PFSK-1 (cell line): ENCODE measurements around the gene TAS1R2.

Experiments
- FOXP2 ChIP-seq: optimal IDR thresholded peaks from 2 replicates; pipeline ENCODE3; 2011; ENCODE audit warnings: borderline replicate concordance, control low read depth, inconsistent platforms; ENCODE audit not compliant: insufficient read depth; ENCODE audit errors: extremely low read length, extremely low read depth
- POLR2AphosphoS5 ChIP-seq: IDR thresholded peaks from 2 replicates; pipeline ENCODE4 v1.6.1; 2012; ENCODE audit warnings: low read depth, mild to moderate bottlenecking, control low read depth, low read length, moderate library complexity
- SIN3A ChIP-seq: IDR thresholded peaks from 2 replicates; pipeline ENCODE4 v1.6.1; 2012; ENCODE audit warnings: mild to moderate bottlenecking, low read length, moderate library complexity, borderline replicate concordance; ENCODE audit not compliant: insufficient read depth
- TAF1 ChIP-seq: IDR thresholded peaks from 2 replicates; pipeline ENCODE4 v1.6.1; 2012; ENCODE audit warnings: low read length, control low read depth, borderline replicate concordance; ENCODE audit not compliant: insufficient read depth
- TF ChIP-seq, protein P1 (sequence below), 2 experiments: IDR thresholded peaks; 2 replicates each; pipeline versions ENCODE4 v1.6.1 to v1.8.0; 2011 to 2012; ENCODE audit warnings: low read depth in 2 of 2, low read length in 2 of 2, control low read depth in 1 of 2, inconsistent platforms in 1 of 2, mild to moderate bottlenecking in 1 of 2, moderate library complexity in 1 of 2; ENCODE audit not compliant: insufficient read depth in 1 of 2

The TAS1R2 gene

GRCh38 chr1:18823438-18823837 is 36.0 kb downstream of the TAS1R2 start:
- TF ChIP-seq POLR2AphosphoS5: no peak
- TF ChIP-seq FOXP2: no peak
- TF ChIP-seq, protein P1, sequence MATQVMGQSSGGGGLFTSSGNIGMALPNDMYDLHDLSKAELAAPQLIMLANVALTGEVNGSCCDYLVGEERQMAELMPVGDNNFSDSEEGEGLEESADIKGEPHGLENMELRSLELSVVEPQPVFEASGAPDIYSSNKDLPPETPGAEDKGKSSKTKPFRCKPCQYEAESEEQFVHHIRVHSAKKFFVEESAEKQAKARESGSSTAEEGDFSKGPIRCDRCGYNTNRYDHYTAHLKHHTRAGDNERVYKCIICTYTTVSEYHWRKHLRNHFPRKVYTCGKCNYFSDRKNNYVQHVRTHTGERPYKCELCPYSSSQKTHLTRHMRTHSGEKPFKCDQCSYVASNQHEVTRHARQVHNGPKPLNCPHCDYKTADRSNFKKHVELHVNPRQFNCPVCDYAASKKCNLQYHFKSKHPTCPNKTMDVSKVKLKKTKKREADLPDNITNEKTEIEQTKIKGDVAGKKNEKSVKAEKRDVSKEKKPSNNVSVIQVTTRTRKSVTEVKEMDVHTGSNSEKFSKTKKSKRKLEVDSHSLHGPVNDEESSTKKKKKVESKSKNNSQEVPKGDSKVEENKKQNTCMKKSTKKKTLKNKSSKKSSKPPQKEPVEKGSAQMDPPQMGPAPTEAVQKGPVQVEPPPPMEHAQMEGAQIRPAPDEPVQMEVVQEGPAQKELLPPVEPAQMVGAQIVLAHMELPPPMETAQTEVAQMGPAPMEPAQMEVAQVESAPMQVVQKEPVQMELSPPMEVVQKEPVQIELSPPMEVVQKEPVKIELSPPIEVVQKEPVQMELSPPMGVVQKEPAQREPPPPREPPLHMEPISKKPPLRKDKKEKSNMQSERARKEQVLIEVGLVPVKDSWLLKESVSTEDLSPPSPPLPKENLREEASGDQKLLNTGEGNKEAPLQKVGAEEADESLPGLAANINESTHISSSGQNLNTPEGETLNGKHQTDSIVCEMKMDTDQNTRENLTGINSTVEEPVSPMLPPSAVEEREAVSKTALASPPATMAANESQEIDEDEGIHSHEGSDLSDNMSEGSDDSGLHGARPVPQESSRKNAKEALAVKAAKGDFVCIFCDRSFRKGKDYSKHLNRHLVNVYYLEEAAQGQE (IDR thresholded peaks at IDR 0.05; ENCODE audit: insufficient read depth in 1 of 2, low read depth in 2 of 2, low read length in 2 of 2): no peak
- TF ChIP-seq TAF1: no peak
- TF ChIP-seq SIN3A: no peak

DNA sequence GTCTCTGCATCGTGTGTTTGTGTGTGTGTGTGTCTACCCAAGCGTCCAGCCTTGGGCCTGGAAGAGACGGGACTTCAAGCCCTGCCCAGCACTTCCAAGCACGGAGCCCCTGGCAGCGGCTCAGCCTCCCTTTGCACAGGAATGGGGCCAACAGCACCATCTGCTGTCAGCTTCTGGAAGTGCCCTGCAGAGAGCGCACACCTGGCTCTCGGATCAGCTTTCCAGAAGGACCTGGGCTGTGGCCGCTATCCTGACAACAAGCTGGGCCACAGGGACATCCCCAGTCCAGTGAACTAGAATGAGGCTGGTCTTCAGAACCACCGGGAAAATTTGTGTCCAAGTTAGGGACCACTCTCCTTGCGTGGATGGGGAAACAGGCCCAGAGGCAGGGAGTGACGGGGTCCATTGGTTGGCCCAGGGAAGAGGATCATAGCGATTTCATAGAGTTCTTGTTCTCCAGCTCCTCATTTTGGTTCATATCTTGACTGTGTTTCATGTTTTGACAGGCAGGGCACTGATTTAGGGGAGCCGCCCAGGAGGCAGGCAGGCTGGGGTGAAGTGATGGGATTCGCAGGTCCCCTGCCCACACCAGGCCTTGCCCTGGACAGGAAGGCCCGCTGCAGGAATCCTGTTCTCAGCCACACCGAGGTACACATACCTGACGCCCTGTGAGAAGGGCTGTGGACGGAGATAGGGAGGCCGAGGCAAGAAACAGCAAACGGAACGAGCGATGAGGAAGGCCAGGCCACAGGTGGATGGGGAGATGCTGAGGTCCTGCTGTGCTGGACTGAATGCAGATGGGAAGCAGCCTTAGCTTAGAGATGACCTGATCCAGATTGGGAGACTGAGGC is 38.4 kb downstream of the TAS1R2 start:
- TF ChIP-seq TAF1: no peak
- TF ChIP-seq POLR2AphosphoS5: no peak
- TF ChIP-seq FOXP2: no peak
- TF ChIP-seq, protein P1 (IDR thresholded peaks at IDR 0.05; ENCODE audit: insufficient read depth in 1 of 2, low read depth in 2 of 2, low read length in 2 of 2): no peak
- no peak for TF ChIP-seq SIN3A

- TF ChIP-seq, protein P1 (IDR thresholded peaks at IDR 0.05; ENCODE audit: insufficient read depth in 1 of 2, low read depth in 2 of 2, low read length in 2 of 2): no peak
- TF ChIP-seq SIN3A: no peak
- no peak for TF ChIP-seq FOXP2
- TF ChIP-seq TAF1: no peak
- no peak for TF ChIP-seq POLR2AphosphoS5
Observed at GRCh38 chr1:18819986-18820790, 39.3 kb downstream of the TAS1R2 start.

DNA sequence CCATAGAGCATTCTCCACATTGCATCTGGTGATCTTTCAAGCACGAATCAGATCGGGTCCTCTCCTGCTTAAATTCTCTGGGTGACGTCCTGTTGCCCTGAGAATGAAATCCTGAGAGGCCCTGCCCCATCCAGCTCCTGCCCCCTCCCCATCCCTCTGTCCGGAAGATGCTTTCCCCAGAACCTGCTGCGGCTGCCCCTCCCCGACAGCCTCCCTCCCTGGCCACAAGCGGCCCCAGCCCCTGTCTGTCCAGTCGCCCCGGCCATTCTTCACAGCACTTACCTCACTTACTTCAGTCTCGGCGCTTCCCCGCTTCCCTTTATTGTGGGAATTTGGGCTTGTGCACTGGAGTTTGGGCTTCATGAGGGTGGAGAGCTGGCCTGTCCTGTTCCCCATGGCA is 40.3 kb downstream of the TAS1R2 start:
- TF ChIP-seq FOXP2 (no peak), POLR2AphosphoS5 (no peak), SIN3A (no peak), TAF1 (no peak)

GRCh38 chr1:18817795-18818435 is 41.5 kb downstream of the TAS1R2 start:
- TF ChIP-seq, protein P1 (IDR thresholded peaks at IDR 0.05; ENCODE audit: insufficient read depth in 1 of 2, low read depth in 2 of 2, low read length in 2 of 2): no peak
- TF ChIP-seq POLR2AphosphoS5: no peak
- no peak for TF ChIP-seq SIN3A
- no peak for TF ChIP-seq FOXP2
